GM12801 (cell line): ENCODE measurements around the gene LRRC49.

Experiments
- TF ChIP-seq, protein P1 (sequence below): IDR thresholded peaks from one replicate; pipeline ENCODE4 v1.5.1; 2011; ENCODE audit warnings: control low read depth; ENCODE audit not compliant: insufficient read length; ENCODE audit errors: extremely low read depth

The LRRC49 gene, protein sequence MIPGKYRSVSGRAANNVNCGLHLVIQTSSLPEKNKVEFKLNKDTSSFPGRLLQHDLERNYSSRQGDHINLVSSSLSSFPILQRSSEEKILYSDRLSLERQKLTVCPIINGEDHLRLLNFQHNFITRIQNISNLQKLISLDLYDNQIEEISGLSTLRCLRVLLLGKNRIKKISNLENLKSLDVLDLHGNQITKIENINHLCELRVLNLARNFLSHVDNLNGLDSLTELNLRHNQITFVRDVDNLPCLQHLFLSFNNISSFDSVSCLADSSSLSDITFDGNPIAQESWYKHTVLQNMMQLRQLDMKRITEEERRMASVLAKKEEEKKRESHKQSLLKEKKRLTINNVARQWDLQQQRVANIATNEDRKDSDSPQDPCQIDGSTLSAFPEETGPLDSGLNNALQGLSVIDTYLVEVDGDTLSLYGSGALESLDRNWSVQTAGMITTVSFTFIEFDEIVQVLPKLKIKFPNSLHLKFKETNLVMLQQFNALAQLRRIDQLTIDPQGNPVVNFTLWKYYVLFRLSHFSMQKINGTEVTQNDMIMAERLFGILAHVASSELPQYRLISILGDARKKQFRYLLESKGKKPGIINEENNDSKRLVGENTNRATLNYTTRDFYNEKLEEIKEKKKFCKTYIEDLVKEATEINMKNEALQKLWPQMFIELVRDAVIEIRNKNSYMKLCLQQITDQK

DNA sequence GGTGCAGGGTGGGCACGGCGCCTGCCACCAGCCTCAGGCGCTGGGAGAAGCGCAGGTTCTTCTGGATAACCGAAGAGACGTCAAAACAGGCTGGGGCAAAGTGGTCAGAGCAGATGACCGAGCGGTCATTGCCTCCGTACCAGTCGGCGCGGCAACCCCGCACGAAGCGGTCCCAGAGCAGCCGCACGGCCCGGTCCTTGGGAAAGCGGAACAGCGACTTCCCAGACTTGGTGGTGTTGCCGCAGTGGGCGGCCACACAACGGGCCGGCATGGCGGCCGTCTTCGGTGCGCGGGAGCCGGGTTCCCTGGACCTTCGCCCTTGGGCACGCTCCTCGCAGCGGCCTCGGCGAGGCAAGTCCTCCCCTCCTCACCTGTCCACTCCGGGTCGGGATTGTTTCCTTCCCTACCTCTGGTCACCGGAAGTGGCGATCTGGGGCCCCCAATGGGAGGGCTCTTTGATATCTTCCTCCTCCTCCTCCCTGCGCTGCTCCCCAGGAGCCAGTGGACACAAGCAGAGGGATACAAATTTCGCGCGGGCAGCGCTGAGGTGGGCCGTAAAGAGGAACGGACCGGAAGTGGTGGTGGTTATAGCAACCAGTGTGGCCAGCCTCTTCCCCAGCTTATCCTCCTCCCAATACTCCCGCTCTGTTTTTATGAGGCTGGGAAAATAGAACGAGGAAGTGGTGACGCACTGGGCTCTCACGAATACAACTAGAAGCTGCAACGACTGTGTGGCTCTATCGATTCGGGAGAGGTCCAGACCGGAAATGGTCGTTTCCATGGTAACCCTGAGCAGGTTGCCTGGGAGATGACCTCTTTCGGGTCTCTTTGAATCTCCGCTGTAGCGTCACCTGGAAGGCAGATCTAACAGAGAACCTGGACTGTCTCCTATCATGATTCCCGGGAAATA, at the start of gene LRRC49, which contains the start of gene THAP10:
Gene LRRC49, plus strand, starts transcription at position 825 of the 910 bp plus-strand sequence. Its CDS starts 69 bp downstream, at position 894.
Gene THAP10, minus strand, starts transcription at position 432 of the 910 bp plus-strand sequence. Its CDS starts 161 bp downstream, at position 271.
- TF ChIP-seq, protein P1, sequence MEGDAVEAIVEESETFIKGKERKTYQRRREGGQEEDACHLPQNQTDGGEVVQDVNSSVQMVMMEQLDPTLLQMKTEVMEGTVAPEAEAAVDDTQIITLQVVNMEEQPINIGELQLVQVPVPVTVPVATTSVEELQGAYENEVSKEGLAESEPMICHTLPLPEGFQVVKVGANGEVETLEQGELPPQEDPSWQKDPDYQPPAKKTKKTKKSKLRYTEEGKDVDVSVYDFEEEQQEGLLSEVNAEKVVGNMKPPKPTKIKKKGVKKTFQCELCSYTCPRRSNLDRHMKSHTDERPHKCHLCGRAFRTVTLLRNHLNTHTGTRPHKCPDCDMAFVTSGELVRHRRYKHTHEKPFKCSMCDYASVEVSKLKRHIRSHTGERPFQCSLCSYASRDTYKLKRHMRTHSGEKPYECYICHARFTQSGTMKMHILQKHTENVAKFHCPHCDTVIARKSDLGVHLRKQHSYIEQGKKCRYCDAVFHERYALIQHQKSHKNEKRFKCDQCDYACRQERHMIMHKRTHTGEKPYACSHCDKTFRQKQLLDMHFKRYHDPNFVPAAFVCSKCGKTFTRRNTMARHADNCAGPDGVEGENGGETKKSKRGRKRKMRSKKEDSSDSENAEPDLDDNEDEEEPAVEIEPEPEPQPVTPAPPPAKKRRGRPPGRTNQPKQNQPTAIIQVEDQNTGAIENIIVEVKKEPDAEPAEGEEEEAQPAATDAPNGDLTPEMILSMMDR, result no peak

DNA sequence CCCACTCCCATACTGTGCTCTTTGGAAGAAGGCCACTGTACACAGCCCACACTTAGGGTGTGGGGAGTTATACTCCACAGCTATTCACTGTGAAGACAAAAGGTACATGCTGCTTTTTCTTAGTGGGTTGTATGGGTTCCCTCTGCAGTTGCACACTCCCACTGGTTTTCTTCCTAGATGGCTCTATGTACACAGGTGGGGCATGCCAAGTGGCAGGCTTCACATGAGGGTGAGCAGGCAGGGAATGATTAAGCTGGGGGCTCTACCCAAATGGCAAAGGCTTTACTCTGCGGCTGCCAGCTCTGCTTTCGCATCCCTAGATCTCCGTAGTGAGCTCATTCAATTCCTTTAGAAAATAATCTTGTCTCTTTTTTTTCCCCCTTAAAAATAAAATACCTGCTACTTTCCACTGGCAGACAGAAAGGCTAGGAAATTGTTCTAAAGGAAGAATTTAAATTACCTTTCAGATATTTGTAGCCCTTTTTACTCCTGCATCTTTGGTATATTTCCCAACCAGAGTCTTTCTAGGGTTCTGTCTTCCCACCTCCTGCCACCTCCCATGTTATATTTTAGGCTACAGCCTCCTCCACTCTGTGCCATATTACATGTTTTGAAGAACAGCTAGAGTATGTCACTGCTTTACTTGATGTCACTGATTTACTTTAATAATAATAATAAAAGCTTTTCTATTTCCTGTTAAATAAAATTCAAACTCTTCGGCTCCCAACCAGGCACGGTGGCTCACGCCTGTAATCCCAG, 46.8 kb upstream of the LRRC49 start:
- TF ChIP-seq, protein P1, result no peak

DNA sequence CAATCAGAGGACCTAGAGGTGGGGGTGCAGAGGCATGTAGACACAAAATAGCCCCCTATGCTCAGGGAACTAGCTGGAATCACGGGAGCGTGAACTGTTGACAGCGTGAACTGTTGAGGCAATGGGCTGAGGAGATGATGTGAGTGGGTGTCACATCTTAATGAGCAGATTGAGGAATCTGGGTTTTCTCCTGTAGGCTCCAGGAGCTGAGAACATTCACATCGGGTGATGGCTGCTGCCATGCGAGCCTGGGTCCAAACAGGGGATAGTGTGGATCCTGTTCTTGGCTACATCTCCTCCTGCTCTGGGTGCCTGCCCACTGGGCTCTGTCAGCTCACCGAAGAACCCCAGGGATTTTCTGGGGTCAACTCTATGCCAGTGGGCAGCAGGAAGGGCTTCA, 40.7 kb upstream of the LRRC49 start:
- TF ChIP-seq, protein P1, result no peak

DNA sequence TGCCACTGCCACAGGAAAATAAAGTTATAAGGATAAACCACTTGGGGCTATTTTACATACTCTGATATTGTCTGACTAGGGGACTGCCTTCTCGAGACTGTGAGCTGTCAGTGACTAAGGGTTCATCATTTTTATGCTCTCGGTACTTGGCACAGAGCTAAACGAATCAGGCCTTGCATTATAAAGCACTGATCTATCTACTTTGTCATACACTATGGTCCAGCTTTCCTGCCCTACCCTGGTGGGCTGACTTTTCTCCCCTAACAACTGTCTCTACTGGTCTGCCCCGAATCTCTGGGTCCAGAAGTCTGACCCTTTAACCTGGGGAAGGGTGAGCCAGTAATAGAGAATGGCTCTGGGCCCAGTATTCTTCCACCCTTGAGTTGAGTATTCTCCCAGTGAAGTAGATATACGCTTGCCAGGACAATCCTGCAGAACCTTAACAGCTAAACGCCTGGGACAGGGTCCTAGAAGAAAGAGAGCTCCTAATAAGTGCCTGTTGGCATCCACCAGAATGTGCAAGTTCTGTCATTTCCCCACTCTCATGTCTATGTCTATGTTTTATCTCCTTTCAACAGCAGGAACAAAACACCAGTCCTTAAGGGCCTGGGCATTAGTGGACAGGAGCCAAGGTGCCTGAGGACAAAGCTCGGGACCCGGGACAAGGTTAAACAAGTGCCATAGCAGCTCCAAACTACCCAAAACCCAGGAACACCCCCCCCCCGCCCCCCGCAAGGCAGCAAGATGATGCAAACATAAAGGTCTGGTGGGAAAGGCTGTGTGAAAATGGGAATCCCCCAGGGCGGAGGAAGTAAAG, 39.9 kb upstream of the LRRC49 start:
- TF ChIP-seq, protein P1, result no peak

DNA sequence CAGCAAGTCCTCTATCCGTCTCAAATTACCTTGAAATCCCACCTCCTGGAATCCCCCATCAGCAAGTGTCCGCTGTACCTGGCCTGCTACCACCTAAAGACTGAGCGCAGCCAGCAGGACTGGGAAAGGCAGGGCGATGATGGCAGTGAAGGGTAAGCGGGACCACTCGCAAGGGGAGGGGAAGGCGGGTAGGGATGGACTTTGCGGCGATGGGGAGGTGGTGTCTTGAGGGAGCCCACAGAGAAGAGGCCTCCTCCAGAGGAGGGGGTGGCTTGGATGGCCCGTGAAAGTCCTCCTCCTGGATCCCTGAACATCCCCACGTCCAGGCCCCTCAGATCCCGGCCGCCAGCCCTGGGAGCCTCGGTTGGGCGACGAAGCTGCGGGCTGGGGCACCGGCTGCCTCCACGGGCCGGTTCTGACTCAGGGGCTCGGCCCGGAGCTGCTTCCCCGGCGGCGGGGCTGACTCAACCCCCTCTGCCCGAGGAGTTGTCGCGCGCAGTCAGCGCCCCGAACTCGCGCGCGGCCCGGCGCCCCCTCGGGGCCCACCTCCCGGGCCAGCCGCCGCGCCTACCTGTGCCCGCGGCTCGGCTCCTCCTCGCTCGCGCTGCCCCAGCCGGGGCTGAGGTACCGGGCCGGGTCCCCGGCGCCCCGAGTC, 39.2 kb upstream of the LRRC49 start:
- TF ChIP-seq, protein P1, result no peak

DNA sequence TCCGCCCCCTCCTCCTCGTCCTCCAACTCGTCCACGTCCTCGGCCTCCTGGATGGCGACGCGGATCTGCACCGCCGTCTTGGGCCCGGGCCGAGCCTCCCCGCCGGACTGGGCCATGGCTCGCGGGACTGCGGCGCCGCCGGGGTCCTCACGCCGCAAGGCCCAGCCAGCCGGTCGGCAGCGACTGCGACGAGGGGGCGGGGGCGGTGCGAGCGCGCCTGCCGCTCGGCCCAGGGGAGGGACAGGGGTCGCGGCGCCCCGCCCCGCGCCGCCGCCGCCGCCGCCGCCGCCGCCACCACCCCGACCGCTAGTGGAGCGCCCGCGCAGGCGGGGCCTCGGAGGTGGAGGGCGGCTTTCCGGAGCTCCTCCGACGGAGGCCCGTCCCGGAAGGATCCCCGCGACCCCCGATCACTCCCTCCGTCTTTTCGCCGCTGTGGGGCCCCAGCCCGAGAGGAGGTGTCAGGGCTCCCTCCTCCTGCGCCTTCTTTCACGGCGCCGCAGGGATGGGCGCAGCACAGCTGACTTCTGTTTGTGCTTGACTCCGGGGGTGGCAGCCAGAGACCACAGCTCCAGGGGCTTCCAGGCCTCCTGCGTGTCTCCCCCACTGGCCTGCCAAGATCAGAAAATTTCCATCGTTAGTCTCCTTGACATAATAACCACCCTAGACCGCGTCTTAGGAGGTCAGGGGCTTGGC, 38.5 kb upstream of the LRRC49 start, which contains the start of gene LARP6:
Gene LARP6, minus strand, starts transcription at position 185 of the 693 bp plus-strand sequence. Its CDS starts 69 bp downstream, at position 116.
- TF ChIP-seq, protein P1, result no peak
